NCI-H2196 (cell line): ENCODE results near the gene NLRP13.

Experiments used
- DNase-seq: peaks from one replicate; lab custom pipeline; 2025; ENCODE audit not compliant: unreplicated experiment; lab: John Stamatoyannopoulos, UW

Gene NLRP13

GRCh38 chr19:55907286-55907685 lies 24.9 kb downstream of the NLRP13 start:
- DNase-seq = no peak

GRCh38 chr19:55902080-55902751 lies 29.9 kb downstream of the NLRP13 start:
- no peak for DNase-seq

DNA sequence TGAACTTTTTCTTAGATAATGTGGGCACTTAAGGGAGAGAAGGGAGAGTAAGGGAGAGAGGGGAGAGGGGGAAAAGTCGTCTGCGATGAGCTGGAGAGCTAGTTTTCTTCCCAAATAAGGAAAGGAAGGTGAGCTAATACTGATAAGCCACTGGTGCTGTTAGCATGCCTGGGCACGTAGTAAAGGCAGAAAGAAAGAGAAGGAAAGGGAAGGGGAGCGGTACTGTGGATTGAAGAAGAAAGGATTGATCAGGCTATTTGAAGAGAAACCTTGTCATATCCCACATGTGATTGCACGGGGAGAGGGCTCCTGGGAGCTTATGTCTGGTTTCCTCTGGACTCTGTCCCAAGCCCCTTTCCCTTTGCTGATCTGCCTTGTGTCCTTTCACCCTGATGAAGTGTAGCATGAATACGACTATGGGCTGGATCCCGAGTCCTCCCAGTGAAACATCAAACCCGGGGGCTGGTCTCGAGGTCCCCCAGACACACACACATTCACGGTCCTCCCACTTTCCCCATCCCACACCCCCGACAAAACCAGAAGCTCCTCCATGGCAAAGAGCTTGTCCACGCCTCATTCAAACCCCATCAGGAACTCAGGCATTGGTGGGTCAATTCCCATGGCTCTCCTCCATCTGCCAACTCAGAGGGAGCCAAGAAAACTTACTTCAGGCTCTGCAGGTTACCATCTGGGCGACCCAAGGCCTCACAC lies 30.6 kb downstream of the NLRP13 start:
- no peak for DNase-seq

- no peak for DNase-seq
Measured at GRCh38 chr19:55898911-55899310, 33.2 kb downstream of the NLRP13 start.

- no peak for DNase-seq
Measured at GRCh38 chr19:55882626-55883025, 49.5 kb downstream of the NLRP13 start.

DNA sequence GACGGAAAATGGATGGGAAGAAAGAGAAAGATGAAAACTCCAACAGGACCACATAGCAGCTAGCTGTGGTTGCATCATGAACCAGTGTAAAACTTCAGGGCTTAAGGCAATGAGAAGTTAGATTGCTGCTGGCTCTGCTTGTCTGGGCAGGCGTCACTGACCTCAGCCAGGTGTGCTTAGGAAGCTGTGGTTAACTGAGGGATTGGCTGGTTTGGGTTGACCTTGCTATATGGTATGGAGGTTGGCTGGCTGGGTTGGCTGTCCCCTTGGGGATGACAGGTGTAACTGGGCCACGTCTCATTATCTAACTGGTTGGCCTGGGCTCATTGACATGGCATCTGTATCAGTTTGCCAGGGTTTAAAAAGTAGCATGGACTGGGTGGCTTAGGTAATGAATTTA lies 54.9 kb downstream of the NLRP13 start:
- DNase-seq = no peak

- no peak for DNase-seq
Measured at GRCh38 chr19:55870736-55871135, 61.4 kb downstream of the NLRP13 start.

GRCh38 chr19:55867101-55867500 lies 65.0 kb downstream of the NLRP13 start:
- no peak for DNase-seq

GRCh38 chr19:55866521-55866920 lies 65.6 kb downstream of the NLRP13 start:
- no peak for DNase-seq

- no peak for DNase-seq
Measured at GRCh38 chr19:55858969-55859368, 73.2 kb downstream of the NLRP13 start.

- no peak for DNase-seq
Measured at GRCh38 chr19:55858401-55858800, 73.7 kb downstream of the NLRP13 start.

DNA sequence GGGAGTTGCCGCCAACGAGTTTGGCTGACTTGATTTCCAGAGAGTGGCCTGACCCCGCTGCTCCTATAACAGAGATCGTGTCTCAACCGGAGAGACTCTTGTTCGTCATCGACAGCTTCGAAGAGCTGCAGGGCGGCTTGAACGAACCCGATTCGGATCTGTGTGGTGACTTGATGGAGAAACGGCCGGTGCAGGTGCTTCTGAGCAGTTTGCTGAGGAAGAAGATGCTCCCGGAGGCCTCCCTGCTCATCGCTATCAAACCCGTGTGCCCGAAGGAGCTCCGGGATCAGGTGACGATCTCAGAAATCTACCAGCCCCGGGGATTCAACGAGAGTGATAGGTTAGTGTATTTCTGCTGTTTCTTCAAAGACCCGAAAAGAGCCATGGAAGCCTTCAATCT lies 74.2 kb downstream of the NLRP13 start:
- DNase-seq = no peak

GRCh38 chr19:55857149-55857548 lies 75.0 kb downstream of the NLRP13 start:
- no peak for DNase-seq

- no peak for DNase-seq
Measured at GRCh38 chr19:55855160-55855559, 77.0 kb downstream of the NLRP13 start.
